GM19467 (cell line): ENCODE measurements around the gene MMP24OS.
A peak's percentile ranks its signal among the peaks of the same experiment; 100 is the strongest.
"Not testable (repeated sequence)": the region's sequence is repeated elsewhere in the genome, so short reads cannot be mapped to it uniquely, and the experiment has no call there.

ENCODE experiments used
- ATAC-seq: cut with Tn5 transposase; IDR thresholded peaks from one replicate; pipeline ENCODE4 v1.9.1; 2021; ENCODE audit warnings: mild to moderate bottlenecking, moderate library complexity; ENCODE audit not compliant: unreplicated experiment

MMP24OS gene

GRCh38 chr20:35277531-35278395 lies at the start of gene MMP24OS:
Gene MMP24OS (minus strand): TSS chr20:35278122. CDS start chr20:35277929, 193 bp downstream.
- ATAC-seq, result peak; percentile 82

- no peak for ATAC-seq
These were observed 49.4 kb upstream of the MMP24OS start for GRCh38 chr20:35327074-35327976.

GRCh38 chr20:35326740-35327073 lies 48.8 kb upstream of the MMP24OS start:
- no peak for ATAC-seq

- no peak for ATAC-seq
These were observed 48.3 kb upstream of the MMP24OS start for GRCh38 chr20:35326021-35326739.

- no peak for ATAC-seq
These were observed 47.5 kb upstream of the MMP24OS start for GRCh38 chr20:35325401-35325800.

- ATAC-seq, result no peak
These were observed 42.6 kb upstream of the MMP24OS start for GRCh38 chr20:35320396-35321126.

- no peak for ATAC-seq
These were observed 41.9 kb upstream of the MMP24OS start for GRCh38 chr20:35319871-35320197.

- ATAC-seq, result no peak
These were observed 41.4 kb upstream of the MMP24OS start for GRCh38 chr20:35319192-35319870.

GRCh38 chr20:35318502-35319157 lies 40.7 kb upstream of the MMP24OS start:
- ATAC-seq, result no peak

- ATAC-seq, result no peak
These were observed 39.7 kb upstream of the MMP24OS start for GRCh38 chr20:35317416-35318210.

- no peak for ATAC-seq
These were observed 38.2 kb upstream of the MMP24OS start for GRCh38 chr20:35316086-35316485.

- ATAC-seq, result not testable (repeated sequence)
These were observed 37.7 kb upstream of the MMP24OS start for GRCh38 chr20:35315632-35316020.

- ATAC-seq, result no peak
These were observed 37.1 kb upstream of the MMP24OS start for GRCh38 chr20:35314816-35315631.

GRCh38 chr20:35312318-35312717 lies 34.4 kb upstream of the MMP24OS start:
- no peak for ATAC-seq

- no peak for ATAC-seq
These were observed 33.9 kb upstream of the MMP24OS start for GRCh38 chr20:35311822-35312221.

GRCh38 chr20:35311409-35311808 lies 33.5 kb upstream of the MMP24OS start:
- no peak for ATAC-seq

GRCh38 chr20:35307666-35308653 lies 30.0 kb upstream of the MMP24OS start:
- ATAC-seq, result no peak
